Activated T-cell treated with anti-CD3 and anti-CD28 coated beads for 1 hour (primary cell): ENCODE data around the gene KCNQ1.
"Not testable (repeated sequence)": the region's sequence is repeated elsewhere in the genome, so short reads cannot be mapped to it uniquely, and the experiment has no call there.

Experiments
- DNase-seq: peaks from one replicate; pipeline ENCODE4 v3.0.0-alpha.2; 2020; ENCODE audit warnings: low read depth

Gene KCNQ1

GRCh38 chr11:2592559-2593392 is 148.0 kb downstream of the KCNQ1 start:
- DNase-seq: no peak

GRCh38 chr11:2593393-2593950 is 148.7 kb downstream of the KCNQ1 start:
- DNase-seq: no peak

- no peak for DNase-seq
Measured at GRCh38 chr11:2594267-2594666, 149.5 kb downstream of the KCNQ1 start.

- DNase-seq: no peak
Measured at GRCh38 chr11:2595204-2595603, 150.4 kb downstream of the KCNQ1 start.

GRCh38 chr11:2599561-2600189 is 154.9 kb downstream of the KCNQ1 start:
- DNase-seq: no peak

GRCh38 chr11:2609345-2609744 is 164.5 kb downstream of the KCNQ1 start:
- no peak for DNase-seq

GRCh38 chr11:2612884-2613571 is 168.2 kb downstream of the KCNQ1 start:
- DNase-seq: no peak

- no peak for DNase-seq
Measured at GRCh38 chr11:2621894-2622293, 177.1 kb downstream of the KCNQ1 start.

- DNase-seq: no peak
Measured at GRCh38 chr11:2625183-2625582, 180.4 kb downstream of the KCNQ1 start.

- DNase-seq: no peak
Measured at GRCh38 chr11:2630679-2631078, 185.9 kb downstream of the KCNQ1 start.

GRCh38 chr11:2631161-2631560 is 186.4 kb downstream of the KCNQ1 start:
- no peak for DNase-seq

- not testable (repeated sequence) for DNase-seq
Measured at GRCh38 chr11:2639763-2640162, 195.0 kb downstream of the KCNQ1 start.

GRCh38 chr11:2641623-2642022 is 196.8 kb downstream of the KCNQ1 start:
- no peak for DNase-seq

GRCh38 chr11:2643746-2644145 is 198.9 kb downstream of the KCNQ1 start:
- no peak for DNase-seq

GRCh38 chr11:2644844-2645778 is 200.3 kb downstream of the KCNQ1 start:
- no peak for DNase-seq

GRCh38 chr11:2645779-2646118 is 200.9 kb downstream of the KCNQ1 start:
- no peak for DNase-seq

- DNase-seq: no peak
Measured at GRCh38 chr11:2647167-2647566, 202.4 kb downstream of the KCNQ1 start.

- DNase-seq: no peak
Measured at GRCh38 chr11:2647953-2648352, 203.1 kb downstream of the KCNQ1 start.

GRCh38 chr11:2649400-2649799 is 204.6 kb downstream of the KCNQ1 start:
- DNase-seq: no peak

- no peak for DNase-seq
Measured at GRCh38 chr11:2649848-2650247, 205.0 kb downstream of the KCNQ1 start.

- DNase-seq: no peak
Measured at GRCh38 chr11:2650343-2650867, 205.6 kb downstream of the KCNQ1 start.
